OCI-LY1 (cell line): ENCODE results near the gene MCFD2.

Experiments used
- H2AFZ ChIP-seq: fragments of 200-600 bp; sonication (generic), shearing (Covaris generic); 2 replicates; pipeline ENCODE4 v1.6.0; 2014; ENCODE audit warnings: antibody characterized with exemption, mild to moderate bottlenecking, low read length
- H3F3A ChIP-seq: fragments of 200-600 bp; sonication (generic), shearing (Covaris generic); 2 replicates; pipeline ENCODE4 v1.6.0; 2014; ENCODE audit warnings: mild to moderate bottlenecking, antibody characterized with exemption, low read length, moderate library complexity; ENCODE audit not compliant: insufficient read depth
- H3K27ac ChIP-seq: fragments of 200-600 bp; sonication (generic); 2 replicates; pipeline ENCODE4 v1.5.1; 2014; ENCODE audit warnings: low read length, mixed run types, mild to moderate bottlenecking, low read depth; ENCODE audit not compliant: poor library complexity, severe bottlenecking
- H3K27me3 ChIP-seq: fragments of 200-600 bp; sonication (generic); 2 replicates; pipeline ENCODE4 v1.6.0; 2014; ENCODE audit warnings: antibody characterized with exemption, mild to moderate bottlenecking, low read length, moderate library complexity; ENCODE audit not compliant: insufficient read depth
- H3K36me3 ChIP-seq: fragments of 200-600 bp; sonication (generic); 2 replicates; pipeline ENCODE4 v1.6.1; 2014; ENCODE audit warnings: mild to moderate bottlenecking, antibody characterized with exemption, low read length, moderate library complexity, mixed read lengths; ENCODE audit not compliant: insufficient read depth
- H3K4me1 ChIP-seq: fragments of 200-600 bp; sonication (generic); 2 replicates; pipeline ENCODE4 v1.5.1; 2014; ENCODE audit warnings: mild to moderate bottlenecking, low read length, moderate library complexity; ENCODE audit not compliant: insufficient read depth, severe bottlenecking
- H3K4me2 ChIP-seq: fragments of 200-600 bp; sonication (generic), shearing (Covaris generic); 2 replicates; pipeline ENCODE4 v1.6.1; 2014; ENCODE audit warnings: low read length
- H3K4me3 ChIP-seq: fragments of 200-600 bp; sonication (generic); 2 replicates; pipeline ENCODE4 v1.5.1; 2014; ENCODE audit warnings: low read length, low read depth, mild to moderate bottlenecking, mixed read lengths; ENCODE audit not compliant: poor library complexity, severe bottlenecking
- H3K79me2 ChIP-seq: fragments of 200-600 bp; shearing (Covaris generic); 2 replicates; pipeline ENCODE4 v1.6.1; 2016; ENCODE audit warnings: mixed run types, low read length, mixed read lengths; ENCODE audit not compliant: insufficient read depth
- H3K9ac ChIP-seq: fragments of 200-600 bp; sonication (generic), shearing (Covaris generic); 2 replicates; pipeline ENCODE4 v1.6.1; 2014; ENCODE audit warnings: mild to moderate bottlenecking, low read length, mixed read lengths
- H3K9me2 ChIP-seq: fragments of 200-600 bp; sonication (generic), shearing (Covaris generic); 2 replicates; pipeline ENCODE4 v1.6.1; 2014; ENCODE audit warnings: low read depth, mild to moderate bottlenecking, low read length, mixed read lengths
- H3K9me3 ChIP-seq: fragments of 200-600 bp; shearing (Covaris generic); 2 replicates; pipeline ENCODE4 v1.6.1; 2014; ENCODE audit warnings: low read length, mixed read lengths
- H4K20me1 ChIP-seq: fragments of 200-600 bp; sonication (generic), shearing (Covaris generic); 2 replicates; pipeline ENCODE4 v1.6.0; 2016; ENCODE audit warnings: mild to moderate bottlenecking, low read length; ENCODE audit not compliant: insufficient read depth
- EZH2 ChIP-seq: fragments of 200-600 bp; sonication (generic), shearing (Covaris generic); IDR thresholded peaks from 2 replicates; pipeline ENCODE4 v1.8.0; 2017; ENCODE audit warnings: borderline replicate concordance, mixed run types, mild to moderate bottlenecking, antibody characterized with exemption, low read length, moderate library complexity, mixed read lengths
- TF ChIP-seq, protein P1 (sequence below): fragments of 200-600 bp; sonication (generic), shearing (Covaris generic); IDR thresholded peaks from 2 replicates; pipeline ENCODE4 v1.5.1; 2017; ENCODE audit warnings: mild to moderate bottlenecking, antibody characterized with exemption, low read length, moderate library complexity, mixed read lengths

Gene MCFD2

DNA sequence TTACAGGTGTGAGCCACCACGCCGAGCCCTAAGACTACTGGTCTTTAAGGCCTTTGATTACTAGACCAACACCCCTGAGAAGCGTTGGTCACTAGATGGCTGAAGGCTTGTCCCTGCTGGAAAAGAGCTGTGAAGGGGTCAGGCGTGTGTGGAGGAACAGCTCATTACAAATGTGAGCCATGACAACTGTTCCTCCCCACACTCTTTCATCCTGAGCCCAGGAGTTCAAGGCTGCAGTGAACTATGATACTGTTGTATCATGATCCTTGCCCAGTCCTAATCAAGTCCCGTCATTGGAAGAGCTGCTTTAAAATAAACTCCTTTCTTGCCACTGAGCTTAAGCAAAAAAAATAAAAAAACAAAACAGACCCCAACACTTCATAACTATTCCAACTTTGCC is 19.5 kb upstream of the MCFD2 start:
- Histone ChIP-seq H3K9me2 (no peaks in the 10 kb centered on the region), H3K27me3 (no peaks in the 10 kb centered on the region), H3K9ac (no peak overlapping the region), H2AFZ (no peak overlapping the region), H3K4me3 (no peak overlapping the region), H3K36me3 (no peaks in the 10 kb centered on the region), H3F3A (no peaks in the 10 kb centered on the region), H3K79me2 (peaks cover 13% of the 10 kb centered on the region; the same call in 1 of the 2 replicates), H3K4me1 (peaks cover 34% of the 10 kb centered on the region), H4K20me1 (no peaks in the 10 kb centered on the region), H3K4me2 (no peak overlapping the region), H3K27ac (no peak overlapping the region), H3K9me3 (no peaks in the 10 kb centered on the region)
- TF ChIP-seq EZH2 = no peak
- TF ChIP-seq, protein P1, sequence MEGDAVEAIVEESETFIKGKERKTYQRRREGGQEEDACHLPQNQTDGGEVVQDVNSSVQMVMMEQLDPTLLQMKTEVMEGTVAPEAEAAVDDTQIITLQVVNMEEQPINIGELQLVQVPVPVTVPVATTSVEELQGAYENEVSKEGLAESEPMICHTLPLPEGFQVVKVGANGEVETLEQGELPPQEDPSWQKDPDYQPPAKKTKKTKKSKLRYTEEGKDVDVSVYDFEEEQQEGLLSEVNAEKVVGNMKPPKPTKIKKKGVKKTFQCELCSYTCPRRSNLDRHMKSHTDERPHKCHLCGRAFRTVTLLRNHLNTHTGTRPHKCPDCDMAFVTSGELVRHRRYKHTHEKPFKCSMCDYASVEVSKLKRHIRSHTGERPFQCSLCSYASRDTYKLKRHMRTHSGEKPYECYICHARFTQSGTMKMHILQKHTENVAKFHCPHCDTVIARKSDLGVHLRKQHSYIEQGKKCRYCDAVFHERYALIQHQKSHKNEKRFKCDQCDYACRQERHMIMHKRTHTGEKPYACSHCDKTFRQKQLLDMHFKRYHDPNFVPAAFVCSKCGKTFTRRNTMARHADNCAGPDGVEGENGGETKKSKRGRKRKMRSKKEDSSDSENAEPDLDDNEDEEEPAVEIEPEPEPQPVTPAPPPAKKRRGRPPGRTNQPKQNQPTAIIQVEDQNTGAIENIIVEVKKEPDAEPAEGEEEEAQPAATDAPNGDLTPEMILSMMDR = no peak

DNA sequence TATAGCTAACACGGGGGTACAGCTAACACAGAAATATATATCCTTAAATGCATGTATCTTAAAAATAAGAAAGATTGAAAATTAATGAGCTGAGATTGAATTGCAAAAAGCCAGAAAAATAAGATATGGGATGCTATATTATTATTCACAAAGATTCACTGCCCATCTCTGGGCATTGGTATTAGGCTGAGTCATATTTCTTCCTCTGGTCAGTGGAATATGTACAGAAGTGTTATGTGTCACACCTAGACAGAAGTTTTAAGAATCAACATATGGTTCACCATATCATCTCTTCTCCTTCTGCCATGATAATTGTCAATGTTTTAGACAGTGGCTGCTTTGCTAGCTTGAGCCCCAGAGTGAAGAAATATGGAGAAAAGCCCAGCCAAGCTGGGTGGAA is 14.0 kb upstream of the MCFD2 start:
- Histone ChIP-seq H3K9me3 (peaks cover 9% of the 10 kb centered on the region), H3K4me3 (no peak overlapping the region), H3K36me3 (peaks cover 14% of the 10 kb centered on the region), H3K27me3 (no peaks in the 10 kb centered on the region), H3K4me2 (no peak overlapping the region), H3K4me1 (peaks cover 15% of the 10 kb centered on the region), H3K27ac (no peak overlapping the region), H3F3A (no peaks in the 10 kb centered on the region), H4K20me1 (no peaks in the 10 kb centered on the region), H3K9me2 (no peaks in the 10 kb centered on the region), H3K79me2 (peaks cover 23% of the 10 kb centered on the region; the same call in 1 of the 2 replicates), H3K9ac (no peak overlapping the region), H2AFZ (no peak overlapping the region)
- TF ChIP-seq, protein P1 = no peak
- no peak for TF ChIP-seq EZH2

DNA sequence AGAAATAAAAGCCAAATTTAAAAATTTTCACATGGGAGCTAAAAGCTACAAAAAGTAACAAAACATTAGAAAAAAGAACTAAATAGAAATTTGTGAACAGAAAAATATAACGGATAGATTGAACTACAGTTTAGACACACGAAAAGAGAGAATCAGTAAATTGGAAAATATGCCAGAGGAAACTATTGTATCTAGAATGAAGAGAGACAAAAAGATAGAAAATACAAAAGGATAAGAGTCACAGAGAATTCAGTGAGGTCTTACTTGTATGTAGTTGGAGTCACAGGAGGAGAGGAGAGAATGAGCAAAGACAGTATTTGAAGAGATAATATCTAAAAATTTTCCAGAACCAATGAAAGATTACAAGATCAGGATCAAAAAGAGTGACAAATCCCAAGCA is 11.3 kb upstream of the MCFD2 start:
- Histone ChIP-seq H2AFZ (no peak overlapping the region), H3K9me2 (no peaks in the 10 kb centered on the region), H3K79me2 (peaks cover 18% of the 10 kb centered on the region; the same call in 1 of the 2 replicates), H3K4me3 (no peak overlapping the region), H3K9me3 (peaks cover 9% of the 10 kb centered on the region), H3K36me3 (peaks cover 14% of the 10 kb centered on the region), H3F3A (no peaks in the 10 kb centered on the region), H3K4me2 (no peak overlapping the region), H3K27ac (no peak overlapping the region), H3K9ac (no peak overlapping the region), H4K20me1 (no peaks in the 10 kb centered on the region), H3K27me3 (no peaks in the 10 kb centered on the region), H3K4me1 (peaks cover 13% of the 10 kb centered on the region)
- TF ChIP-seq, protein P1 = no peak
- TF ChIP-seq EZH2 = no peak
